Measurements from ENCODE around the gene EDAR. TPM values are rescaled to one million over a fixed set of nuclear protein-coding genes. Genes with fewer than 3 reads are reported as not detected.

Gene EDAR
- total and polyA plus RNA-seq, 9 of the 15 experiments (the other 6 are each of a cell fraction or from before 2014, with no cell fraction given), result 0.01 TPM; not detected in 8

DNA sequence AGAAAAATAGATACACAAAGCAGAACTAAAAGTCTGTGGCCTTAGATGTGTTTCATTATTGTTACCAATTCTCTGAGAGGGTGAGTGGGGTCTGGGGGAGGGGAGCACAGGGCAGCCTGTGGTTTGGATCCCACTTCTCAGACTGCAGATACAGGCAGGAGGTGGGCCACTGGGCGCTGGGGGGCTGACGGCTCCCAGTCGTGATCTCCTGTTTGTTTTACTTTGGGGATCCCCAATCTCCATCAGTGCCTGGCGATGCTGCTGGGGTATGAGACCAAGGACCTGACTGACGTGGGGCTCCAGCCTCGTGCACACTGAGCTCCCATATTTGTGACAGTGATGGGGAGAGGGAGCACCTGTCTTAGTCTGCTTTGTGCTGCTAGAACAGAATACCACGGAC lies 54.9 kb downstream of the EDAR start (continued):
- TF ChIP-seq, protein P1, sequence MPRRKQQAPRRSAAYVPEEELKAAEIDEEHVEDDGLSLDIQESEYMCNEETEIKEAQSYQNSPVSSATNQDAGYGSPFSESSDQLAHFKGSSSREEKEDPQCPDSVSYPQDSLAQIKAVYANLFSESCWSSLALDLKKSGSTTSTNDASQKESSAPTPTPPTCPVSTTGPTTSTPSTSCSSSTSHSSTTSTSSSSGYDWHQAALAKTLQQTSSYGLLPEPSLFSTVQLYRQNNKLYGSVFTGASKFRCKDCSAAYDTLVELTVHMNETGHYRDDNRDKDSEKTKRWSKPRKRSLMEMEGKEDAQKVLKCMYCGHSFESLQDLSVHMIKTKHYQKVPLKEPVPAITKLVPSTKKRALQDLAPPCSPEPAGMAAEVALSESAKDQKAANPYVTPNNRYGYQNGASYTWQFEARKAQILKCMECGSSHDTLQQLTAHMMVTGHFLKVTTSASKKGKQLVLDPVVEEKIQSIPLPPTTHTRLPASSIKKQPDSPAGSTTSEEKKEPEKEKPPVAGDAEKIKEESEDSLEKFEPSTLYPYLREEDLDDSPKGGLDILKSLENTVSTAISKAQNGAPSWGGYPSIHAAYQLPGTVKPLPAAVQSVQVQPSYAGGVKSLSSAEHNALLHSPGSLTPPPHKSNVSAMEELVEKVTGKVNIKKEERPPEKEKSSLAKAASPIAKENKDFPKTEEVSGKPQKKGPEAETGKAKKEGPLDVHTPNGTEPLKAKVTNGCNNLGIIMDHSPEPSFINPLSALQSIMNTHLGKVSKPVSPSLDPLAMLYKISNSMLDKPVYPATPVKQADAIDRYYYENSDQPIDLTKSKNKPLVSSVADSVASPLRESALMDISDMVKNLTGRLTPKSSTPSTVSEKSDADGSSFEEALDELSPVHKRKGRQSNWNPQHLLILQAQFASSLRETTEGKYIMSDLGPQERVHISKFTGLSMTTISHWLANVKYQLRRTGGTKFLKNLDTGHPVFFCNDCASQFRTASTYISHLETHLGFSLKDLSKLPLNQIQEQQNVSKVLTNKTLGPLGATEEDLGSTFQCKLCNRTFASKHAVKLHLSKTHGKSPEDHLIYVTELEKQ (CRISPR knock-in tag; IDR thresholded peaks at IDR 0.05), result no peak
- TF ChIP-seq NCOA2 (IDR thresholded peaks at IDR 0.05; ENCODE audit: partially characterized antibody in 2 of 2) (no peak), ZNF133 (CRISPR knock-in tag; IDR thresholded peaks at IDR 0.05) (no peak), CCNT2 (IDR thresholded peaks at IDR 0.05; ENCODE audit: borderline replicate concordance, extremely low read depth, insufficient read length, low read depth, low read length) (no peak), CXXC5 (CRISPR knock-in tag; IDR thresholded peaks at IDR 0.05) (no peak), BACH1 (tag; IDR thresholded peaks at IDR 0.05) (no peak), GABPB2 (CRISPR knock-in tag; conservative IDR thresholded peaks at IDR 0.05) (no peak)
- TF ChIP-seq, protein P2, sequence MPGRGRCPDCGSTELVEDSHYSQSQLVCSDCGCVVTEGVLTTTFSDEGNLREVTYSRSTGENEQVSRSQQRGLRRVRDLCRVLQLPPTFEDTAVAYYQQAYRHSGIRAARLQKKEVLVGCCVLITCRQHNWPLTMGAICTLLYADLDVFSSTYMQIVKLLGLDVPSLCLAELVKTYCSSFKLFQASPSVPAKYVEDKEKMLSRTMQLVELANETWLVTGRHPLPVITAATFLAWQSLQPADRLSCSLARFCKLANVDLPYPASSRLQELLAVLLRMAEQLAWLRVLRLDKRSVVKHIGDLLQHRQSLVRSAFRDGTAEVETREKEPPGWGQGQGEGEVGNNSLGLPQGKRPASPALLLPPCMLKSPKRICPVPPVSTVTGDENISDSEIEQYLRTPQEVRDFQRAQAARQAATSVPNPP (IDR thresholded peaks at IDR 0.05; ENCODE audit: borderline replicate concordance, insufficient read depth, insufficient read length), result no peak
- TF ChIP-seq, protein P3, sequence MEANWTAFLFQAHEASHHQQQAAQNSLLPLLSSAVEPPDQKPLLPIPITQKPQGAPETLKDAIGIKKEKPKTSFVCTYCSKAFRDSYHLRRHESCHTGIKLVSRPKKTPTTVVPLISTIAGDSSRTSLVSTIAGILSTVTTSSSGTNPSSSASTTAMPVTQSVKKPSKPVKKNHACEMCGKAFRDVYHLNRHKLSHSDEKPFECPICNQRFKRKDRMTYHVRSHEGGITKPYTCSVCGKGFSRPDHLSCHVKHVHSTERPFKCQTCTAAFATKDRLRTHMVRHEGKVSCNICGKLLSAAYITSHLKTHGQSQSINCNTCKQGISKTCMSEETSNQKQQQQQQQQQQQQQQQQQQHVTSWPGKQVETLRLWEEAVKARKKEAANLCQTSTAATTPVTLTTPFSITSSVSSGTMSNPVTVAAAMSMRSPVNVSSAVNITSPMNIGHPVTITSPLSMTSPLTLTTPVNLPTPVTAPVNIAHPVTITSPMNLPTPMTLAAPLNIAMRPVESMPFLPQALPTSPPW (CRISPR knock-in tag; IDR thresholded peaks at IDR 0.05), result no peak

All from K562 (cell line).